OCI-LY7 (cell line): ENCODE results near the gene ENDOV.

Source experiments
- EZH2phosphoT487 ChIP-seq: fragments of 200-600 bp; sonication (generic); IDR thresholded peaks from 2 replicates; pipeline ENCODE4 v1.6.1; 2018; ENCODE audit warnings: low read depth, borderline replicate concordance, mild to moderate bottlenecking, mixed run types, antibody characterized with exemption, low read length, moderate library complexity, mixed read lengths
- TF ChIP-seq, protein P1 (sequence below): fragments of 200-600 bp; sonication (generic); conservative IDR thresholded peaks from 2 replicates; pipeline ENCODE4 v1.5.1; 2014; ENCODE audit warnings: mild to moderate bottlenecking, antibody characterized with exemption, low read length, moderate library complexity, mixed read lengths

DNA sequence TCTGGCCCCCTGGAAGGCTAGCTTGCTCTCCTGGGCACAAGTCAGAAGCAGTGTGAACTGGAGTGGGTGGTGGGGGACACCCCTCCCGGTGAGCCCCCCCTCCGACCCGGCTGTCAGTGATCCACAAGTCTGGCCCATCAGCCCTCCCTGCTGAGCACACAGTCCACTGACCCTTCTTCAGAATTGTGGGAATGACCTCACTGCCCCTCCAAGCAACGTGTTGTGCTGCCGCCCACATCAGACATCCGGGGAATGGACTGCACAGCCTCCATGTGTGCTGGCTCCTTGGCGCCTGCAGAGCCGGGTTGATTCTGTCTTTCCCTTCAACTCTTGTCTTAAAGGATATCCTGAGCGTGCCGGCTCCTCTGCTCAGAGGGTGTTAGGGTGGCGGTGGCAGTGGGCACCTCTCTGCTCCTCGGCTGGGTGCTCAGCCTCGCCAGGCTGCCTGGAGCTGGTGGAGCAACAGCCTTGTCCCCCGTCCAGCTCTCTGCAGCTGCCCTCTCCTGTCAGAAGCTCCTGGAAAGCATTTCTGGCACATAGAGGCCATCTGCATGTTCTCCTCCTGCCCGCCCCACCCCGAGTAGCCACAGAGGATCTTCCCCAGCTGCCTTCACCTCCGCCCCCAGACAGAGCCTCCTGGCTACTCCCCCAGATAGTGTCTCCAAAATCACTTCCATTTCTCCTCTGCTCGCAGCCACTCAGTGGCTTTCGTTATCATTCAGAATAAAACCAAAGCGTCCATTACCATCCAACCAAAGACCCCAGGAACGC, 41.7 kb downstream of the ENDOV start:
- TF ChIP-seq, protein P1, sequence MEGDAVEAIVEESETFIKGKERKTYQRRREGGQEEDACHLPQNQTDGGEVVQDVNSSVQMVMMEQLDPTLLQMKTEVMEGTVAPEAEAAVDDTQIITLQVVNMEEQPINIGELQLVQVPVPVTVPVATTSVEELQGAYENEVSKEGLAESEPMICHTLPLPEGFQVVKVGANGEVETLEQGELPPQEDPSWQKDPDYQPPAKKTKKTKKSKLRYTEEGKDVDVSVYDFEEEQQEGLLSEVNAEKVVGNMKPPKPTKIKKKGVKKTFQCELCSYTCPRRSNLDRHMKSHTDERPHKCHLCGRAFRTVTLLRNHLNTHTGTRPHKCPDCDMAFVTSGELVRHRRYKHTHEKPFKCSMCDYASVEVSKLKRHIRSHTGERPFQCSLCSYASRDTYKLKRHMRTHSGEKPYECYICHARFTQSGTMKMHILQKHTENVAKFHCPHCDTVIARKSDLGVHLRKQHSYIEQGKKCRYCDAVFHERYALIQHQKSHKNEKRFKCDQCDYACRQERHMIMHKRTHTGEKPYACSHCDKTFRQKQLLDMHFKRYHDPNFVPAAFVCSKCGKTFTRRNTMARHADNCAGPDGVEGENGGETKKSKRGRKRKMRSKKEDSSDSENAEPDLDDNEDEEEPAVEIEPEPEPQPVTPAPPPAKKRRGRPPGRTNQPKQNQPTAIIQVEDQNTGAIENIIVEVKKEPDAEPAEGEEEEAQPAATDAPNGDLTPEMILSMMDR = no peak
- no peak for TF ChIP-seq EZH2phosphoT487
